ENCODE measurements around the gene LILRA1.
"Not testable (repeated sequence)": the region's sequence is repeated elsewhere in the genome, so short reads cannot be mapped to it uniquely, and the experiment has no call there.

Gene LILRA1

GRCh38 chr19:54593445-54593844 is at the start of gene LILRA1:
LILRA1 (plus strand) TSS chr19:54593632; CDS start chr19:54594245, 613 bp downstream.
- not testable (repeated sequence) for DNase-seq

- DNase-seq: no peak
Observed at GRCh38 chr19:54548806-54549205, 44.6 kb upstream of the LILRA1 start.

GRCh38 chr19:54549224-54549623 is 44.2 kb upstream of the LILRA1 start:
- no peak for DNase-seq

GRCh38 chr19:54551293-54551692 is 42.1 kb upstream of the LILRA1 start:
- peak; percentile 52 to 70 for DNase-seq

GRCh38 chr19:54551950-54552912 is 41.2 kb upstream of the LILRA1 start:
- no peak for DNase-seq

GRCh38 chr19:54552913-54553310 is 40.5 kb upstream of the LILRA1 start:
- DNase-seq: no peak

- DNase-seq: no peak
Observed at GRCh38 chr19:54554006-54554405, 39.4 kb upstream of the LILRA1 start.

- DNase-seq: no peak
Observed at GRCh38 chr19:54554896-54555295, 38.5 kb upstream of the LILRA1 start.

GRCh38 chr19:54556194-54556593 is 37.2 kb upstream of the LILRA1 start:
- DNase-seq: no peak

GRCh38 chr19:54558339-54558738 is 35.1 kb upstream of the LILRA1 start:
- DNase-seq: no peak

GRCh38 chr19:54560881-54561385 is 32.5 kb upstream of the LILRA1 start:
- no peak for DNase-seq

- no peak for DNase-seq
Observed at GRCh38 chr19:54561840-54562239, 31.6 kb upstream of the LILRA1 start.

GRCh38 chr19:54563206-54563605 is 30.2 kb upstream of the LILRA1 start:
- not testable (repeated sequence) for DNase-seq

- no peak for DNase-seq
Observed at GRCh38 chr19:54570316-54570715, 23.1 kb upstream of the LILRA1 start.

GRCh38 chr19:54571715-54572615 is 21.5 kb upstream of the LILRA1 start:
- DNase-seq: not testable (repeated sequence)

GRCh38 chr19:54572696-54573311 is 20.6 kb upstream of the LILRA1 start:
- peak in 1 of 2 donors; percentile 43 for DNase-seq

- peak; percentile 10 to 38 for DNase-seq
Observed at GRCh38 chr19:54573330-54573872, 20.0 kb upstream of the LILRA1 start, which contains the start of gene LILRA2. LILRA2 (plus strand) TSS chr19:54573790; CDS start chr19:54573879, 89 bp downstream.

GRCh38 chr19:54574051-54574450 is 19.4 kb upstream of the LILRA1 start:
- DNase-seq: no peak

- no peak for DNase-seq
Observed at GRCh38 chr19:54574527-54575056, 18.8 kb upstream of the LILRA1 start.

- not testable (repeated sequence) for DNase-seq
Observed at GRCh38 chr19:54575205-54575604, 18.2 kb upstream of the LILRA1 start.

- no peak for DNase-seq
Observed at GRCh38 chr19:54576411-54576976, 16.9 kb upstream of the LILRA1 start.

- DNase-seq: no peak
Observed at GRCh38 chr19:54577334-54577733, 16.1 kb upstream of the LILRA1 start.

All from CD4-positive, alpha-beta T cell treated with Interleukin-4 for 1 hour (primary cell).